Measurements from ENCODE around the gene CYP2W1.

The CYP2W1 gene

DNA sequence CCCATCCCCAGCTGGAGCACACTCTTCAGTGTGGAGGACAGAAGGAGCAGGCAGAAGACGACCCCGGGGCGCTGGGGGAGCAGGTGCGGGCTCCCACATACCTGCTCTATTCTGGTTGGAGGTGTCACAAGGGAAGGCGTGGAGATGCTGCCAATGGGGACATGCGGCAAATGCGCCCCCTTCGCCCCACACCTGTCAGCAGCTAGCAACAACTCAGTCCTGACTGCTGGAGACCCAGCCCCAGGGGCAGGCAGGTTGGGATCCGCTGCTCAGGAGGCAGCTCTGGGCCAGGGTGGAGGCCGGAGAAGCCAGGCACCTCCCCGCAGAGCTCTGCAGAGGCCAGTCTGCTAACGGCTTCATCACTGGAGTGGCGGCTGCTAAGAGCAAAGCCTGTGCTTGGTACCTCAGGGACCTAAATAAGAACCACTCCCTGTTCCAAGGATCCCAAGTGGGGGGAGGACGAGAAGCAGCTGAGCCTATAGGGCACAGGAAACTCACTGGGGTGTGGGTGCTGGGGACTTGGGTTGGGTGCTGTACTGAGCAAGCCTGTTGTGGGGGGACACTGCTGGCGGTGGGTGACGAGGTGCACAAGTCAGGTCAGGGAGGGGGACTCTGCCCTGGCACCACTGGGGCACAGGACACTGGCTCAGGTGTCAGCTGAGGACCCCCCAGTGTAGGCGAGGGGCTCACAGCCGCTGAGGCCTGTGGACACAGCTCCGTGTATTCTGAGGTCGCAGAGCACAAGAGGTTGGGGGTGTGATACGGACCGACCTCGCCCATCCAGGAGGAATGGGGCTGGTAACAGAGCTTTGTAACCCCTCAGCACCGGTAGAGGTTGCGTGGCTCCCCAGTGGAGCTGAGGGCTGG, 42.1 kb downstream of the CYP2W1 start:
- no peak overlapping the region for H3K4me3 ChIP-seq (replicated peaks; ENCODE audit: insufficient read depth, low read length)
- DNase-seq (ENCODE audit: low read depth in 1 of 2, low spot score in 1 of 2) = no peak
- TF ChIP-seq GABPA (IDR thresholded peaks at IDR 0.05; ENCODE audit: low read depth) (no peak), SPI1 (IDR thresholded peaks at IDR 0.05; ENCODE audit: borderline replicate concordance, low read depth) (no peak), POLR2AphosphoS5 (IDR thresholded peaks at IDR 0.05; ENCODE audit: low read depth) (no peak)
- TF ChIP-seq, protein P1, sequence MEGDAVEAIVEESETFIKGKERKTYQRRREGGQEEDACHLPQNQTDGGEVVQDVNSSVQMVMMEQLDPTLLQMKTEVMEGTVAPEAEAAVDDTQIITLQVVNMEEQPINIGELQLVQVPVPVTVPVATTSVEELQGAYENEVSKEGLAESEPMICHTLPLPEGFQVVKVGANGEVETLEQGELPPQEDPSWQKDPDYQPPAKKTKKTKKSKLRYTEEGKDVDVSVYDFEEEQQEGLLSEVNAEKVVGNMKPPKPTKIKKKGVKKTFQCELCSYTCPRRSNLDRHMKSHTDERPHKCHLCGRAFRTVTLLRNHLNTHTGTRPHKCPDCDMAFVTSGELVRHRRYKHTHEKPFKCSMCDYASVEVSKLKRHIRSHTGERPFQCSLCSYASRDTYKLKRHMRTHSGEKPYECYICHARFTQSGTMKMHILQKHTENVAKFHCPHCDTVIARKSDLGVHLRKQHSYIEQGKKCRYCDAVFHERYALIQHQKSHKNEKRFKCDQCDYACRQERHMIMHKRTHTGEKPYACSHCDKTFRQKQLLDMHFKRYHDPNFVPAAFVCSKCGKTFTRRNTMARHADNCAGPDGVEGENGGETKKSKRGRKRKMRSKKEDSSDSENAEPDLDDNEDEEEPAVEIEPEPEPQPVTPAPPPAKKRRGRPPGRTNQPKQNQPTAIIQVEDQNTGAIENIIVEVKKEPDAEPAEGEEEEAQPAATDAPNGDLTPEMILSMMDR (IDR thresholded peaks at IDR 0.05; ENCODE audit: insufficient read depth, low read length) = no peak
- TF ChIP-seq, protein P2, sequence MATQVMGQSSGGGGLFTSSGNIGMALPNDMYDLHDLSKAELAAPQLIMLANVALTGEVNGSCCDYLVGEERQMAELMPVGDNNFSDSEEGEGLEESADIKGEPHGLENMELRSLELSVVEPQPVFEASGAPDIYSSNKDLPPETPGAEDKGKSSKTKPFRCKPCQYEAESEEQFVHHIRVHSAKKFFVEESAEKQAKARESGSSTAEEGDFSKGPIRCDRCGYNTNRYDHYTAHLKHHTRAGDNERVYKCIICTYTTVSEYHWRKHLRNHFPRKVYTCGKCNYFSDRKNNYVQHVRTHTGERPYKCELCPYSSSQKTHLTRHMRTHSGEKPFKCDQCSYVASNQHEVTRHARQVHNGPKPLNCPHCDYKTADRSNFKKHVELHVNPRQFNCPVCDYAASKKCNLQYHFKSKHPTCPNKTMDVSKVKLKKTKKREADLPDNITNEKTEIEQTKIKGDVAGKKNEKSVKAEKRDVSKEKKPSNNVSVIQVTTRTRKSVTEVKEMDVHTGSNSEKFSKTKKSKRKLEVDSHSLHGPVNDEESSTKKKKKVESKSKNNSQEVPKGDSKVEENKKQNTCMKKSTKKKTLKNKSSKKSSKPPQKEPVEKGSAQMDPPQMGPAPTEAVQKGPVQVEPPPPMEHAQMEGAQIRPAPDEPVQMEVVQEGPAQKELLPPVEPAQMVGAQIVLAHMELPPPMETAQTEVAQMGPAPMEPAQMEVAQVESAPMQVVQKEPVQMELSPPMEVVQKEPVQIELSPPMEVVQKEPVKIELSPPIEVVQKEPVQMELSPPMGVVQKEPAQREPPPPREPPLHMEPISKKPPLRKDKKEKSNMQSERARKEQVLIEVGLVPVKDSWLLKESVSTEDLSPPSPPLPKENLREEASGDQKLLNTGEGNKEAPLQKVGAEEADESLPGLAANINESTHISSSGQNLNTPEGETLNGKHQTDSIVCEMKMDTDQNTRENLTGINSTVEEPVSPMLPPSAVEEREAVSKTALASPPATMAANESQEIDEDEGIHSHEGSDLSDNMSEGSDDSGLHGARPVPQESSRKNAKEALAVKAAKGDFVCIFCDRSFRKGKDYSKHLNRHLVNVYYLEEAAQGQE (IDR thresholded peaks at IDR 0.05; ENCODE audit: insufficient replicate concordance, low read depth) = no peak
- peak overlapping the region; percentile 54 for H3K27ac ChIP-seq (replicated peaks)
- H3K27me3 ChIP-seq (ENCODE audit: insufficient read depth, poor library complexity, severe bottlenecking) = no peaks in the 10 kb centered on the region

DNA sequence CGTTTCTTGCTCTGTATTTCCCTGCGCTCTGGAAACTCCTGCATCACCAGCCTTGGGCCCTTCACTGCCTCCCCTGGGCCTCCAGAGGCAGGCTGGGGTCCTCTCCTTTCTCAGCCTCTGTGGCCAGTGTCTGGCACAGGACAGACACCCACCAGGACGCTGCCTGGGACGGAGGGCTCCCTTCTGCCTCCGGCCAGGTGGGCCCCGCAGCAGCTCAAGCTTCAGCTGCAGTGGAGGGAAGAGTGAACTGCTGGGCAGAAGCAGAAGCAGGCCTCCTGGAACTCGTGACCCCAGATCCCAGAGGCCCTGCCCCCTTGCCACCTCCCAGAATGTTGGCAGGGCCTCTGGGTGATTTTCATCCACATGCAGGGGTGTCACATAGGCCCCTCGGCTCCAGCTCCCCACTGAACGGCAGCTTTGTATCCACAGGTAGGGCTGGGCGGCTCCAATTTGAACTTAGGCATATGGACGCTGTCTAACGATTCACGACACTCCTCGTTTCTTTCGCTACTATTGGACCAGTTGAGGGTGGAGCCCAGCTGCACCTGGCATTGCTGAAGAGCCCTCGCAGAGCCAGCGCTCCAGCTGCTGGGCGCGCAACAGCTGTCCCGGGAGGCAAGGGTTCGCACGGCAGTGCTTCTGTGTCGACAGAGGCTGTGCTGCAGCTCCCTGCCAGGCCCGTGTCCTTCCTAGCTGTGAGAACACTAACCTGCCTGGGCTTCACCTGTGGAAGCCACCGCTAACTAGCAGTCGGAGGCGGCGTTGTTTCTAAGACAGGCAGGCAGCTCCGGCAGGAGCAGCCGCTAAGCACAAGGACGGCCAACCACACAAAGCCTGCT, 43.0 kb downstream of the CYP2W1 start:
- Histone ChIP-seq H3K27me3 (ENCODE audit: insufficient read depth, poor library complexity, severe bottlenecking) (no peaks in the 10 kb centered on the region), H3K27ac (replicated peaks) (peak overlapping the region; percentile 54; the same call in 1 of the 2 replicates), H3K4me3 (replicated peaks; ENCODE audit: insufficient read depth, low read length) (no peak overlapping the region)
- DNase-seq (ENCODE audit: low read depth in 1 of 2, low spot score in 1 of 2) = peak in 1 of 2 experiments; percentile 19
- TF ChIP-seq, protein P1 (IDR thresholded peaks at IDR 0.05; ENCODE audit: insufficient read depth, low read length) = no peak
- peak; percentile 70; the same call in 1 of the 2 replicates for TF ChIP-seq POLR2AphosphoS5 (IDR thresholded peaks at IDR 0.05; ENCODE audit: low read depth)
- TF ChIP-seq SPI1 (IDR thresholded peaks at IDR 0.05; ENCODE audit: borderline replicate concordance, low read depth) = no peak
- TF ChIP-seq, protein P2 (IDR thresholded peaks at IDR 0.05; ENCODE audit: insufficient replicate concordance, low read depth) = no peak
- TF ChIP-seq GABPA (IDR thresholded peaks at IDR 0.05; ENCODE audit: low read depth) = no peak

DNA sequence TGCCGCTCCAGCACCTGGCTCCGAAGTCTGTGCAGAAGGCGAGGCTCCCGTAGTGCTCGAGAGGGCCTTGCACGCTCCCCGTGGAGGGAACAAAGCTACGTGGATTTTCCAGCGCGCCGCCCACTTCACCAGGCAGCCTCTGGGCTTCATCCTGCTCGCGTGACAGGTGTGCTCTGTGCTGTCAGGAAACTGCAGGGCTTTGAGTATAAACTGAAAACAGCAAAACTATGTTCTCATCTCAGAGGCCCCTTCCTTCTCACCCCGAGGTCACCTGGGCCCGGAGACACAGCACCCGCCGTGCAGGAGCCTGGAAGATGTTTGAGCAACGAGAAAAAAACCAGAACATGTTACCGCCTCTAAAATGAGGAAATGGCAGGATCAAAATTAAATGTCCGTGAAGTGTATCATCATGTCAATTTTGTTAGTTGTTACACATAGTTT, 43.8 kb downstream of the CYP2W1 start:
- peak in 1 of 2 experiments; percentile 51 for DNase-seq (ENCODE audit: low read depth in 1 of 2, low spot score in 1 of 2)
- Histone ChIP-seq H3K4me3 (replicated peaks; ENCODE audit: insufficient read depth, low read length) (peak overlapping the region; percentile 62), H3K27me3 (ENCODE audit: insufficient read depth, poor library complexity, severe bottlenecking) (no peaks in the 10 kb centered on the region), H3K27ac (replicated peaks) (no peak overlapping the region; the same call in 1 of the 2 replicates)
- TF ChIP-seq SPI1 (IDR thresholded peaks at IDR 0.05; ENCODE audit: borderline replicate concordance, low read depth) = peak; percentile 90
- TF ChIP-seq, protein P2 (IDR thresholded peaks at IDR 0.05; ENCODE audit: insufficient replicate concordance, low read depth) = no peak
